ENCODE results near the gene ITGB6. TPM values are rescaled to one million over a fixed set of nuclear protein-coding genes. Genes with fewer than 3 reads are reported as not detected.
"Not testable (repeated sequence)": the region's sequence is repeated elsewhere in the genome, so short reads cannot be mapped to it uniquely, and the experiment has no call there.

ITGB6 gene
- total and polyA plus RNA-seq, 3 donors from 2014 or later, result 0.12 to 0.79 (median 0.18) TPM

- H3K4me3 ChIP-seq, result no peak overlapping the region
- H3K4me1 ChIP-seq, result no peaks in the 10 kb centered on the region
- WGBS, 2 donors, result 35 to 98% methylated on average over 1 of the region's 1 CpG
Observed at GRCh38 chr2:160199053-160199452, 1.0 kb downstream of the ITGB6 start.

GRCh38 chr2:160197587-160197986 lies 2.5 kb downstream of the ITGB6 start:
- 79 to 81% methylated on average over 2 of the region's 2 CpGs for WGBS, 2 donors
- Histone ChIP-seq H3K27me3 (no peaks in the 10 kb centered on the region), H3K36me3 (ENCODE audit: low read depth, missing control alignments) (no peaks in the 10 kb centered on the region), H3K9me3 (no peaks in the 10 kb centered on the region), H3K4me1 (no peaks in the 10 kb centered on the region), H3K27ac (no peak overlapping the region), H3K4me3 (no peak overlapping the region)
- no peak for DNase-seq
- TF ChIP-seq CTCF (IDR thresholded peaks at IDR 0.05) (no peak), POLR2A (IDR thresholded peaks at IDR 0.05) (no peak)
- intact Hi-C loops (cut with DNase I; ENCODE audit: low total_unique reads), result no loop called here

More at GRCh38 chr2:160199053-160199452, 1.0 kb downstream of the ITGB6 start:
- H3K27me3 ChIP-seq, result no peaks in the 10 kb centered on the region
- intact Hi-C loops (cut with DNase I; ENCODE audit: low total_unique reads), result no loop called here
- H3K36me3 ChIP-seq (ENCODE audit: low read depth, missing control alignments), result no peaks in the 10 kb centered on the region
- H3K9me3 ChIP-seq, result no peaks in the 10 kb centered on the region
- DNase-seq, result no peak
- H3K27ac ChIP-seq, result no peak overlapping the region
- no peak for TF ChIP-seq CTCF (IDR thresholded peaks at IDR 0.05)
- TF ChIP-seq POLR2A (IDR thresholded peaks at IDR 0.05), result no peak

GRCh38 chr2:160194946-160195345 lies 5.1 kb downstream of the ITGB6 start:
- H3K4me1 ChIP-seq, result no peaks in the 10 kb centered on the region
- no peak overlapping the region for H3K4me3 ChIP-seq
- 85 to 91% methylated on average over 5 of the region's 5 CpGs for WGBS, 2 donors
- intact Hi-C loops (cut with DNase I; ENCODE audit: low total_unique reads), result no loop called here
- no peaks in the 10 kb centered on the region for H3K27me3 ChIP-seq
- no peak overlapping the region for H3K27ac ChIP-seq
- no peaks in the 10 kb centered on the region for H3K36me3 ChIP-seq (ENCODE audit: low read depth, missing control alignments)
- H3K9me3 ChIP-seq, result no peaks in the 10 kb centered on the region
- TF ChIP-seq CTCF (IDR thresholded peaks at IDR 0.05) (no peak), POLR2A (IDR thresholded peaks at IDR 0.05) (no peak)
- no peak for DNase-seq

GRCh38 chr2:160194351-160194750 lies 5.7 kb downstream of the ITGB6 start:
- DNase-seq, result no peak
- H3K4me1 ChIP-seq, result no peaks in the 10 kb centered on the region
- H3K27me3 ChIP-seq, result no peaks in the 10 kb centered on the region
- TF ChIP-seq CTCF (IDR thresholded peaks at IDR 0.05), result no peak
- TF ChIP-seq POLR2A (IDR thresholded peaks at IDR 0.05), result no peak
- H3K9me3 ChIP-seq, result no peaks in the 10 kb centered on the region
- H3K36me3 ChIP-seq (ENCODE audit: low read depth, missing control alignments), result no peaks in the 10 kb centered on the region
- intact Hi-C loops (cut with DNase I; ENCODE audit: low total_unique reads), result no loop called here
- H3K27ac ChIP-seq, result no peak overlapping the region
- 100% methylated on average over 2 of the region's 2 CpGs for WGBS, 2 donors
- no peak overlapping the region for H3K4me3 ChIP-seq

GRCh38 chr2:160181146-160181836 lies 18.8 kb downstream of the ITGB6 start:
- intact Hi-C loops (cut with DNase I; ENCODE audit: low total_unique reads), result not testable (repeated sequence)

GRCh38 chr2:160180690-160181089 lies 19.4 kb downstream of the ITGB6 start:
- DNase-seq; H3K4me3 ChIP-seq; H3K27me3 ChIP-seq; H3K36me3 ChIP-seq (ENCODE audit: low read depth, missing control alignments); intact Hi-C loops (cut with DNase I; ENCODE audit: low total_unique reads); H3K9me3 ChIP-seq; H3K4me1 ChIP-seq; H3K27ac ChIP-seq: not testable (repeated sequence)
- 82 to 83% methylated on average over 7 of the region's 7 CpGs for WGBS, 2 donors

More at GRCh38 chr2:160181146-160181836, 18.8 kb downstream of the ITGB6 start:
- not testable (repeated sequence) for H3K27me3 ChIP-seq; H3K27ac ChIP-seq; H3K9me3 ChIP-seq; DNase-seq; H3K4me1 ChIP-seq; H3K36me3 ChIP-seq (ENCODE audit: low read depth, missing control alignments); H3K4me3 ChIP-seq
- 39 to 68% methylated on average over 6 to 11 of the region's 11 CpGs for WGBS, 2 donors

All from testis (tissue), 3 donors.